LNCaP clone FGC (cell line): Measurements from ENCODE around the gene PRDM16.

Experiments used
- DNase-seq: peaks from one replicate; pipeline ENCODE4 v3.0.0-alpha.2; 2011; ENCODE audit warnings: low read depth
- H3K4me3 ChIP-seq: 2 replicates; pipeline ENCODE4 v1.5.1; 2011; ENCODE audit warnings: mild to moderate bottlenecking, low read depth, low read length, control low read depth
- TF ChIP-seq, protein P1 (sequence below): IDR thresholded peaks from 2 replicates; pipeline ENCODE4 v1.5.1; 2012; ENCODE audit warnings: mild to moderate bottlenecking; ENCODE audit not compliant: control insufficient read depth, insufficient read depth; ENCODE audit errors: extremely low read depth

The PRDM16 gene

DNA sequence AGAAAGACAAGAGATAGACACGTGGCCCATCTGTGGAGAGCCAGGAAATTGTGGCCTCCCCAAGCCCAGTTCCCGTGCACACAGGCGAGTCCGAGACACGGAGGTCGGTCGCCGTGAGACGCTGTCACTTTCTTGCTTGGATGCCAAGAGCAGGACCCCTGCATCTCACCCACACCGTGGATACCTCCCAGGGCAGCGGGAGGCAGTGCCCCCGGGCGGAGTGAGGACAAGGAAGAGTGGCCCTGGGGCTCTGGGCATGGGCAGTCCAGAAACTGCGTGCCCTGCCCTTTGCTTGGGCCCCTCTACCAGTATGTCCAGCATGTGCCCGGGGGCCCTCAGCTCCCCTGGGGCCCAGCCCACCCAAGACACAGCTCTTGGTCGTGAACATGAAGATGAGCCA is 360.8 kb downstream of the PRDM16 start:
- DNase-seq: no peak
- H3K4me3 ChIP-seq: no peak overlapping the region
- TF ChIP-seq, protein P1, sequence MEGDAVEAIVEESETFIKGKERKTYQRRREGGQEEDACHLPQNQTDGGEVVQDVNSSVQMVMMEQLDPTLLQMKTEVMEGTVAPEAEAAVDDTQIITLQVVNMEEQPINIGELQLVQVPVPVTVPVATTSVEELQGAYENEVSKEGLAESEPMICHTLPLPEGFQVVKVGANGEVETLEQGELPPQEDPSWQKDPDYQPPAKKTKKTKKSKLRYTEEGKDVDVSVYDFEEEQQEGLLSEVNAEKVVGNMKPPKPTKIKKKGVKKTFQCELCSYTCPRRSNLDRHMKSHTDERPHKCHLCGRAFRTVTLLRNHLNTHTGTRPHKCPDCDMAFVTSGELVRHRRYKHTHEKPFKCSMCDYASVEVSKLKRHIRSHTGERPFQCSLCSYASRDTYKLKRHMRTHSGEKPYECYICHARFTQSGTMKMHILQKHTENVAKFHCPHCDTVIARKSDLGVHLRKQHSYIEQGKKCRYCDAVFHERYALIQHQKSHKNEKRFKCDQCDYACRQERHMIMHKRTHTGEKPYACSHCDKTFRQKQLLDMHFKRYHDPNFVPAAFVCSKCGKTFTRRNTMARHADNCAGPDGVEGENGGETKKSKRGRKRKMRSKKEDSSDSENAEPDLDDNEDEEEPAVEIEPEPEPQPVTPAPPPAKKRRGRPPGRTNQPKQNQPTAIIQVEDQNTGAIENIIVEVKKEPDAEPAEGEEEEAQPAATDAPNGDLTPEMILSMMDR: no peak

DNA sequence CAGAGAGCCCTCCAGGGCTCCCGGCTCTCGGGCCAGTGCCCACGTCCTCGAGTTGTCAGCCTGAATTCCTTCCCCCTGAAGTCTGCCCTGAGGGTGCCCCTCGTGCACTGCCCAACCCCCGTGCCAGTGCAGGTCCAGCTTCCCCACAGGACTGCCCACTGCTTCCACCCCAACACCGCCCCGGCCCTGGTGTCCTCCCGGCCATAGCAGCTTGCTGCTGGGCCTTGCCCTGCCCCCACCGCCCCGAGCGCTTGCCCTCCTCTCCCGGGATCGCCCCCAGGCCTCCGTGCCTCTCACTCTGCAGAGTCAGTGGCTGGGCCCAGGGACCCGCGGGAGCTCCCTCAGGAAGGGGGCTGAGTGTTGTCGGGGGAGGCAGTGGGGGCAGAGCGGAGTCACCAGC is 361.4 kb downstream of the PRDM16 start:
- no peak for DNase-seq
- no peak overlapping the region for H3K4me3 ChIP-seq
- TF ChIP-seq, protein P1: no peak

DNA sequence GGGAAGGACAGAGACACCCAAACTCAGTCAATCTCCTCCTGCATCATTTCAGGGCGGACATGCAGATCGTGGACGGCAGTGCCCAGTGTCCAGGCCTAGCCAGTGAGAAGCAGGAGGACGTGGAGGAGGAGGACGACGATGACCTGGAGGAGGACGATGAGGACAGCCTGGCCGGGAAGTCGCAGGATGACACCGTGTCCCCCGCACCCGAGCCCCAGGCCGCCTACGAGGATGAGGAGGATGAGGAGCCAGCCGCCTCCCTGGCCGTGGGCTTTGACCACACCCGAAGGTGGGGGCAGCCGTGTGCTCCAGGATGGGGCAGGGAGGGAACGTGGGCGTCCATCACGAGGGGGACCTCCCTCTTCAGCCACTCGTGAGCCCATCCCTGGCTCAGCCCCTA is 361.8 kb downstream of the PRDM16 start:
- TF ChIP-seq, protein P1: no peak
- H3K4me3 ChIP-seq: no peak overlapping the region
- DNase-seq: no peak

DNA sequence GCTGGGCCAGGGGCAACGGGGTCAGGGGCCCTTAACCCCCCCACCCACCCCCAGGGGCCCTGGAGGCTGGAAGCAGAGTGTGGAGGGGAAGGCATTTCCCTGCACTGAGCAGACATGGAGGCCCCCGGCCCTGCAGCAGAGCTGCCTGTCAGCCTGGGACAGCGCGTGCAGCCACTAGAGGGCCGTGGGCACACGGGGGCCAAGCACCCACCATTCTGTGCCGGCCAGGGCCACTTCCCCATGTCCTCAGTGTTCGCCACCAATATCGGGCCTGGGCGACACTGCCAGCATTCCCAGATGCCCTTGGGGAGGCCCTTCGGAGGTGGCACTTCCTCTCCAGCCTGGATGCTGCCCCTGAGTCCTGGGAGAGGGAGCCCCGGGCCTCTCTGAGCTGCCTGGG is 362.3 kb downstream of the PRDM16 start:
- TF ChIP-seq, protein P1: peak; percentile 38
- DNase-seq: no peak

DNA sequence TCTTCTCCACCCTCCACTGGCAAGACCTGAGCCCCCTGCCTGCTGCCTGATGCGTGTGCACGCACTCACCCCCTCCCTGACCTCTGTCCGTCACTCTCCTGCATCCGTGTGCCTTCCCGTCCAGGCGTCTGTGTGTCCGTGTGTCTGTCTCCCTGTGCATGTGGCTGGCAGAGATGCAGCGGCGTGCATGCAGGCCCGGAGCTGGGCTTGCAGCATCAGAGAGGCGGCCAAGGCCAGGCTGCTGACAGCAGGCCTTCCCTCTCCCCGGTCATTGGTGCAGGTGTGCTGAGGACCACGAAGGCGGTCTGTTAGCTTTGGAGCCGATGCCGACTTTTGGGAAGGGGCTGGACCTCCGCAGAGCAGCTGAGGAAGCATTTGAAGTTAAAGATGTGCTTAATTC is 362.7 kb downstream of the PRDM16 start:
- no peak for DNase-seq
- TF ChIP-seq, protein P1: no peak

More for the DNA sequence above, 362.3 kb downstream of the PRDM16 start:
- no peak overlapping the region for H3K4me3 ChIP-seq

DNA sequence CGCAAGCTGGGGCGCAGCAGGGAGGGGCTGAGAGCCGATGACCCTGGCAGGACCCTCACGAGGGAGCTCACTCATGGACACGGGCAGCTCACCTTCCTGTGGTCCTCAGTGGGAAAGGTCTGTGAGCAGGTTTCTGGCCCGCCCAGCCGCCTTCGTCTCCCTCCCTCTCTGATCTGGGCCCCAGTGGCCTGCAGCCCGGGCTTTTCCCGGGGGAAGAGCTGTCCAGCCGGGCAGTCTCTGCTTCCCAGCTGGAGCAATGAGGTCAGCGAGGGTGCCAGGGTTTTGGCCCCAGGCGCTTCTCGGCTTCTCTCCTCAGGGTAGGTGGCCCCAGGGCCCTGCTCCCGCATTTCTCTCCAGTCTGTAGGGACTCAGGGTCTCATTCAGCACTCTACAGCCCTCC is 363.3 kb downstream of the PRDM16 start:
- no peak for DNase-seq
- TF ChIP-seq, protein P1: no peak

More for the DNA sequence above, 362.7 kb downstream of the PRDM16 start:
- H3K4me3 ChIP-seq: no peak overlapping the region

DNA sequence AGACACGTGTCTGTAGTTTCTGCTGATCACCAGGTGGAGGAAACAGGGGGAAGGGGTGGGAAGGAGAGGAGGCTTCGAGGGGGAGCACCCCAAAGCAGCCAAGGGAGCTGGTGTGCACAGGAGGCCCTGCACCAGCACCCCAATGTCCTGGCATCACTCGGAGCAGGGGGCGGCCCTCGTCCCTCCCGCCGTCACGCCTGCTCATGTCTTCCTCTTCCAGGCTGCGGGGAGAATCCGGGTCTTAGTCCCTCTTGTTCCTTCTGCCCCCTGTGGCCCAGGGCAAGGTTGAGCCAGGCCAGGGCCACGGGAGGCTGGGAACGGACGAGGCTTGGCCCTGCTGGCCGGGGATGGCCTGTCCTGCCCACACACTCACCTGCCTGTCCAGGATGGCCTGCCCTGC is 364.1 kb downstream of the PRDM16 start:
- H3K4me3 ChIP-seq: no peak overlapping the region
- TF ChIP-seq, protein P1: no peak
- DNase-seq: no peak

More for the DNA sequence above, 363.3 kb downstream of the PRDM16 start:
- no peak overlapping the region for H3K4me3 ChIP-seq
